H1 (cell line): ENCODE data around the gene HES4. TPM values are rescaled to one million over a fixed set of nuclear protein-coding genes. Genes with fewer than 3 reads are reported as not detected.

Experiments used
- CHD7 ChIP-seq: fragments of 300-600 bp; sonication (generic); IDR thresholded peaks from 2 replicates; pipeline ENCODE4 v1.7.1; 2012; ENCODE audit warnings: low read length, moderate library complexity, mild to moderate bottlenecking, inconsistent platforms; ENCODE audit not compliant: insufficient replicate concordance
- HDAC2 ChIP-seq, 2 experiments: fragments of 300-600 bp in 1 of 2; sonication (generic) in 1 of 2; IDR thresholded peaks; 2 replicates each; pipeline ENCODE4 v1.6.1; 2011 to 2012; ENCODE audit warnings: low read depth in 2 of 2, low read length in 2 of 2, mild to moderate bottlenecking in 2 of 2, moderate library complexity in 2 of 2, borderline replicate concordance in 1 of 2, inconsistent platforms in 1 of 2
- POLR2AphosphoS5 ChIP-seq: IDR thresholded peaks from 2 replicates; pipeline ENCODE4 v1.6.1; 2011; ENCODE audit warnings: low read depth, low read length
- RAD21 ChIP-seq, 2 experiments: IDR thresholded peaks in 1 of 2; conservative IDR thresholded peaks in 1 of 2; 2 replicates each; pipeline ENCODE4 v1.6.1; 2011; ENCODE audit warnings: low read depth in 2 of 2, low read length in 2 of 2, improper control_type of control experiment in 1 of 2, inconsistent platforms in 1 of 2, mild to moderate bottlenecking in 1 of 2, moderate library complexity in 1 of 2
- polyA plus RNA-seq, 7 experiments: library from polyadenylated mRNA; depleted of rRNA in 3 of 7; stranded (reverse) in 5 of 7; unstranded in 2 of 7; fragments of >200 nt in 5 of 7; fragments of 200-250 nt in 2 of 7; gene quantifications; 1 replicate in 5 of 7; 2 replicates in 1 of 7; 4 replicates in 1 of 7; pipeline versions ENCODE4 v1.2.1 to v1.2.3, GENCODE V29; 2011 to 2013; ENCODE audit warnings: missing spikeins in 2 of 7, mixed read lengths in 2 of 7
- total RNA-seq: library from RNA; stranded (reverse); fragmentation: NEBNext Ultra II Directional; extraction: Animal tissue kit (Norgen Biotek cat#: 25700); gene quantifications from 2 replicates; pipeline ENCODE4 v1.2.1, GENCODE V29; 2021

HES4 gene
- total and polyA plus RNA-seq, 2 of the 8 experiments (the other 6 are each of a cell fraction or from before 2014, with no cell fraction given), result 2.8 to 3.5 TPM

- TF ChIP-seq CHD7 (no peak), HDAC2 (IDR thresholded peaks at IDR 0.05; ENCODE audit: borderline replicate concordance in 1 of 2, low read depth in 2 of 2, low read length in 2 of 2) (no peak), POLR2AphosphoS5 (no peak), RAD21 (IDR thresholded peaks at IDR 0.05 in 1 of 2, conservative IDR thresholded peaks at IDR 0.05 in 1 of 2; ENCODE audit: low read depth in 2 of 2, low read length in 2 of 2) (no peak)
- TF ChIP-seq, all 59 proteins: peak for 0
Observed at GRCh38 chr1:963746-964525, 36.0 kb downstream of the HES4 start (continued).
